HepG2 (cell line): ENCODE data around the gene TAS2R39. TPM values are rescaled to one million over a fixed set of nuclear protein-coding genes. Genes with fewer than 3 reads are reported as not detected.
A peak's percentile ranks its signal among the peaks of the same experiment; 100 is the strongest.

Experiments
- ATAC-seq: fragments of 200-7000 bp; cut with Tn5 transposase; 3 replicates; pipeline ENCODE4 v1.9.1; 2020; ENCODE audit warnings: mild to moderate bottlenecking, moderate library complexity
- BruUV-seq: library from RNA; stranded (reverse); fragments of 400-500 nt; replicated peaks from 2 replicates; lab custom pipeline; 2021; lab: Mats Ljungman, UMichigan
- CTCF ChIA-PET: fragments of 300-600 bp; formaldehyde crosslinking; extraction: SDS; loops from one replicate; lab custom pipeline; 2021; ENCODE audit warnings: low total read pairs, inconsistent platforms, low intra/inter-chr PET ratio; lab: Yijun Ruan, JAX
- POLR2A ChIA-PET: fragments of 350-600 bp; sonication (Branson Sonifier 250); formaldehyde crosslinking; loops from one replicate; lab custom pipeline; 2020; ENCODE audit warnings: antibody characterized with exemption, inconsistent platforms; lab: Yijun Ruan, JAX
- DNase-seq: peaks from one replicate; pipeline ENCODE4 v3.0.0-alpha.2; 2015; ENCODE audit warnings: low spot score
- FAIRE-seq: peaks from 3 replicates; lab custom pipeline; 2011; peaks lifted over from hg19 to GRCh38; lab: Jason Lieb, UNC
- H2AFZ ChIP-seq: one replicate; pipeline ENCODE4 v1.6.1; 2011; ENCODE audit warnings: low read length, inconsistent platforms
- H3K27ac ChIP-seq: fragments of 300-600 bp; 3 replicates; pipeline ENCODE4 v1.8.0; 2011; ENCODE audit warnings: mixed run types, mild to moderate bottlenecking, mixed read lengths, low read length, inconsistent platforms; ENCODE audit not compliant: insufficient read depth; ENCODE audit errors: extremely low read length
- H3K27me3 ChIP-seq, 2 experiments: fragments of 200-600 bp in 1 of 2; 2 replicates in 1 of 2; 3 replicates in 1 of 2; pipeline versions ENCODE4 v1.6.0 to v1.8.0; 2011; ENCODE audit warnings: low read length in 2 of 2, mild to moderate bottlenecking in 2 of 2, moderate library complexity in 2 of 2, inconsistent platforms in 1 of 2; ENCODE audit not compliant: insufficient read depth in 2 of 2, control insufficient read depth in 1 of 2
- H3K36me3 ChIP-seq, 2 experiments: fragments of 200-600 bp in 1 of 2; replicated peaks in 1 of 2; 2 replicates in 1 of 2; 3 replicates in 1 of 2; pipeline versions ENCODE4 v1.5.1 to v1.8.0; 2011; ENCODE audit warnings: low read length in 2 of 2, inconsistent platforms in 1 of 2; ENCODE audit not compliant: insufficient read depth in 2 of 2, control insufficient read depth in 1 of 2
- H3K4me1 ChIP-seq: 2 replicates; pipeline ENCODE4 v1.5.1; 2012; ENCODE audit warnings: low read length, inconsistent platforms; ENCODE audit not compliant: insufficient read depth
- H3K4me2 ChIP-seq: 2 replicates; pipeline ENCODE4 v1.6.0; 2011; ENCODE audit warnings: low read depth, low read length, inconsistent platforms
- H3K4me3 ChIP-seq, 3 experiments: fragments of 200-600 bp in 1 of 3; sonication (generic), shearing (Covaris generic) in 1 of 3; replicated peaks in 1 of 3; 2 replicates each; pipeline ENCODE4 v1.5.1; 2011 to 2016; ENCODE audit warnings: low read length in 3 of 3, inconsistent platforms in 2 of 3, low read depth in 2 of 3, mild to moderate bottlenecking in 2 of 3, control low read depth in 1 of 3, mixed read lengths in 1 of 3; ENCODE audit not compliant: insufficient read depth in 1 of 3
- H3K79me2 ChIP-seq: one replicate; pipeline ENCODE4 v1.6.1; 2011; ENCODE audit warnings: low read length, inconsistent platforms; ENCODE audit not compliant: insufficient read depth
- H3K9ac ChIP-seq: 2 replicates; pipeline ENCODE4 v1.6.0; 2011; ENCODE audit warnings: mild to moderate bottlenecking, low read depth, low read length, inconsistent platforms; ENCODE audit not compliant: insufficient read depth
- H3K9me3 ChIP-seq: 2 replicates; pipeline ENCODE4 v1.5.1; 2012; ENCODE audit warnings: mild to moderate bottlenecking, low read length
- H4K20me1 ChIP-seq: 2 replicates; pipeline ENCODE4 v1.6.0; 2011; ENCODE audit warnings: inconsistent platforms, mild to moderate bottlenecking, low read length, moderate library complexity; ENCODE audit not compliant: insufficient read depth
- BRF2 ChIP-seq: sonication (generic); formaldehyde crosslinking; IDR thresholded peaks from 2 replicates; pipeline ENCODE4 v1.8.1; 2022; ENCODE audit warnings: mild to moderate bottlenecking, missing genetic modification reagents
- CAMTA2 ChIP-seq: sonication (generic); formaldehyde crosslinking; IDR thresholded peaks from 2 replicates; pipeline ENCODE4 v1.4.0; 2020; ENCODE audit warnings: mild to moderate bottlenecking, missing genetic modification reagents, borderline replicate concordance
- HNRNPH1 ChIP-seq: fragments of 200-400 bp; formaldehyde crosslinking; optimal IDR thresholded peaks from 2 replicates; pipeline ENCODE3; 2017; ENCODE audit warnings: mild to moderate bottlenecking, low read depth, low read length
- HNRNPL ChIP-seq: fragments of 200-400 bp; formaldehyde crosslinking; IDR thresholded peaks from 2 replicates; pipeline ENCODE4 v1.6.1; 2017; ENCODE audit warnings: mild to moderate bottlenecking, low read depth, low read length
- MTERF4 ChIP-seq: sonication (generic); formaldehyde crosslinking; IDR thresholded peaks from 2 replicates; pipeline ENCODE4 v1.8.0; 2023; ENCODE audit warnings: mild to moderate bottlenecking, missing genetic modification reagents
- TBP ChIP-seq: sonication (generic); formaldehyde crosslinking; IDR thresholded peaks from 2 replicates; pipeline ENCODE4 v1.5.0; 2020; ENCODE audit warnings: missing genetic modification reagents
- TRIM22 ChIP-seq: fragments of 450-650 bp; IDR thresholded peaks from 2 replicates; pipeline ENCODE4 v1.6.1; 2017
- YEATS2 ChIP-seq: sonication (generic); formaldehyde crosslinking; IDR thresholded peaks from 2 replicates; pipeline ENCODE4 v1.4.0; 2020; ENCODE audit warnings: missing genetic modification reagents, borderline replicate concordance
- ZFP1 ChIP-seq: IDR thresholded peaks from 2 replicates; pipeline ENCODE4 v1.6.1; 2016
- ZFP82 ChIP-seq: sonication (generic); formaldehyde crosslinking; IDR thresholded peaks from 2 replicates; pipeline ENCODE4 v1.5.1; 2020; ENCODE audit warnings: mild to moderate bottlenecking, missing genetic modification reagents, borderline replicate concordance
- ZNF354B ChIP-seq: sonication (generic); formaldehyde crosslinking; IDR thresholded peaks from 2 replicates; pipeline ENCODE4 v1.8.0; 2022; ENCODE audit warnings: mild to moderate bottlenecking, missing genetic modification reagents
- ZNF460 ChIP-seq: sonication (generic); formaldehyde crosslinking; IDR thresholded peaks from 2 replicates; pipeline ENCODE4 v1.5.1; 2020; ENCODE audit warnings: missing genetic modification reagents, mild to moderate bottlenecking, borderline replicate concordance
- ZNF510 ChIP-seq: sonication (generic); formaldehyde crosslinking; IDR thresholded peaks from 2 replicates; pipeline ENCODE4 v1.4.0; 2020; ENCODE audit warnings: low read depth, mild to moderate bottlenecking, missing genetic modification reagents
- ZNF646 ChIP-seq: sonication (generic); formaldehyde crosslinking; IDR thresholded peaks from 2 replicates; pipeline ENCODE4 v1.9.0; 2021; ENCODE audit warnings: mild to moderate bottlenecking, missing genetic modification reagents
- WGBS: methylation state at CpG from one replicate; pipeline ENCODE4 v1.1.6; 2017; ENCODE audit warnings: low lambda C conversion rate; 5-methylcytosine and 5-hydroxymethylcytosine counted together
- in situ Hi-C: cut with HindIII; loops from 2 replicates; pipeline ENCODE4 v1.10.0; 2017; ENCODE audit warnings: low pct_unique_long_range_greater_than_20kb; ENCODE audit not compliant: extremely low pct_ligation_motif_present
- intact Hi-C: fragments of 100-400 bp; cut with micrococcal nuclease; formaldehyde crosslinking; loops from one replicate; pipeline ENCODE4 v1.10.0; 2022; ENCODE audit not compliant: unreplicated experiment
- polyA plus RNA-seq, 8 experiments: library from polyadenylated mRNA; depleted of rRNA in 3 of 8; stranded (reverse) in 7 of 8; unstranded in 1 of 8; fragments of >200 nt; fragmentation: Illumina TruSeq in 4 of 8; extraction: Trizol in 4 of 8; gene quantifications; 2 replicates each; pipeline versions ENCODE4 v1.2.1 to v1.2.3, GENCODE V29; 2011 to 2016; ENCODE audit warnings: low read depth in 4 of 8, missing spikeins in 1 of 8, mixed read lengths in 1 of 8; ENCODE audit not compliant: insufficient read depth in 1 of 8
- total RNA-seq, 5 experiments: library from RNA; depleted of rRNA; stranded (reverse); fragments of >200 nt; fragmentation: Illumina TruSeq; extraction: Trizol; gene quantifications; 2 replicates each; pipeline ENCODE4 v1.2.3, GENCODE V29; 2016; ENCODE audit warnings: low read depth in 1 of 5

Gene TAS2R39
- total and polyA plus RNA-seq, 2 of the 13 experiments (the other 11 are each of a cell fraction or from before 2014, with no cell fraction given): not detected

GRCh38 chr7:143230602-143231457 is 47.6 kb downstream of the TAS2R39 start:
- no peaks in the 10 kb centered on the region for H3K9me3 ChIP-seq
- H3K79me2 ChIP-seq: no peaks in the 10 kb centered on the region
- no peak overlapping the region for H3K4me2 ChIP-seq
- DNase-seq (no peak), FAIRE-seq (peak; percentile 28), ATAC-seq (no peak)
- no peaks in the 10 kb centered on the region for H3K4me1 ChIP-seq
- CTCF ChIA-PET: no interaction called here
- no peak overlapping the region for H3K4me3 ChIP-seq
- POLR2A ChIA-PET: no interaction called here
- 16% methylated on average over 2 of the region's 2 CpGs for WGBS
- 0 out of 5 replicates have a peak, but pooled peaks cover 0 to 1% of the 10 kb centered on the region in 2 experiments for H3K27me3 ChIP-seq
- H2AFZ ChIP-seq: no peak overlapping the region
- in situ Hi-C loops (no loop called here), intact Hi-C loops (no loop called here)
- no peaks in the 10 kb centered on the region for H3K36me3 ChIP-seq
- no TSS peak for BruUV-seq
- no peak overlapping the region for H3K27ac ChIP-seq
- H4K20me1 ChIP-seq: no peaks in the 10 kb centered on the region
- no peak overlapping the region for H3K9ac ChIP-seq
- TF ChIP-seq ZNF646 (CRISPR knock-in tag) (peak; percentile 30), HNRNPL (0 out of 2 replicates have a peak, but pooled peaks have one; percentile 44), TBP (CRISPR knock-in tag) (no peak), CAMTA2 (CRISPR knock-in tag) (no peak), YEATS2 (CRISPR knock-in tag) (no peak), ZFP82 (CRISPR knock-in tag) (no peak), MTERF4 (no peak), ZFP1 (CRISPR knock-in tag) (no peak), HNRNPH1 (no peak), ZNF354B (CRISPR knock-in tag) (no peak), BRF2 (CRISPR knock-in tag) (no peak), ZNF460 (no peak), ZNF510 (CRISPR knock-in tag) (no peak), TRIM22 (peak; percentile 53)
